ENCODE results near the gene KIF4A. TPM values are rescaled to one million over a fixed set of nuclear protein-coding genes. Genes with fewer than 3 reads are reported as not detected.

The KIF4A gene
- total RNA-seq, 2 donors from 2014 or later: 27.6 to 40.6 TPM

DNA sequence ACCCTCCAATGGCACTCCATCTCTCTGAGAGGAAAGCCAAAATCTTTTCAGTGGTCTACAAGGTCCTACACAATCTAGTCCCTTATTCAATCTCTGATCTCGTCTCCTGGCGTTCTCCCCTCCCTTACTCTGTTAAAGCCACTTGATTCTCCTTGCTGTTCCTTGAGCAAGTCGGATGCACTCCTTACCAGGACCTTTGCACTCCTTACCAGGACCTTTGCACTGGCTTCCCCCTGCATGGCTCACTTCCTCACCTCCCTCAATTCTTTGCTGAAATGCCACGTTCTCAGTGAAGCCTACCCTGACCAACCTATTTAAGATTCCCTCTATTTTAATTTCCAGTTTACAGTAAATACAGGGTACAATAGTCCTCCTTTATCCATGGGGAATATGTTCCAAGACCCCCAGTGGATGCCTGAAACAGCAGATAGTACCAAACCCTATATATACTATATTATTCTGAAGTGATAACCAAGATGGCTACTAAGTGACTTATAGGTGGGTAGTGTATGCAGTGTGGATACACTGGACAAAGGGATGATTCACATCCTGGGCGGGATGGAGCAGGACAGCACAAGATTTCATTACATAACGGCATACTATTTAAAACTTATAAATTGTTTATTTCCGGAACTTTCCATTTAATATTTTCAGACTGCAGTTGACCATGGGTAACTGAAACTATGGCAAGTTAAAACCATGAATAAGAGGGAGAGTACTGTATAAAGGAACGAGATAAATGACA is 148.2 kb downstream of the KIF4A start:
- Mint-ChIP-seq H3K36me3 (ENCODE audit: low read depth) (no peaks in the 10 kb centered on the region), H3K4me3 (no peak overlapping the region), H3K9me3 (peaks cover 79% of the 10 kb centered on the region), H3K4me1 (peaks cover 5% of the 10 kb centered on the region), H3K27ac (no peak overlapping the region), H3K27me3 (ENCODE audit: insufficient read depth) (peaks cover 36% of the 10 kb centered on the region)
- Histone ChIP-seq H3K9ac (ENCODE audit: extremely low read depth, low read length, poor library complexity, severe bottlenecking) (no peak overlapping the region), H3K27ac (ENCODE audit: low read depth, low read length) (no peak overlapping the region), H3K36me3 (ENCODE audit: control insufficient read depth, insufficient read depth, low read length) (no peaks in the 10 kb centered on the region), H3K4me1 (ENCODE audit: control insufficient read depth, insufficient read depth, low read length) (no peaks in the 10 kb centered on the region), H3K4me3 (ENCODE audit: low read length) (no peak overlapping the region), H3K27me3 (ENCODE audit: control insufficient read depth, insufficient read depth, low read length, poor library complexity, severe bottlenecking) (peaks cover 8% of the 10 kb centered on the region), H3K9me3 (ENCODE audit: control insufficient read depth, low read length) (no peaks in the 10 kb centered on the region)
- TF ChIP-seq, protein P1, sequence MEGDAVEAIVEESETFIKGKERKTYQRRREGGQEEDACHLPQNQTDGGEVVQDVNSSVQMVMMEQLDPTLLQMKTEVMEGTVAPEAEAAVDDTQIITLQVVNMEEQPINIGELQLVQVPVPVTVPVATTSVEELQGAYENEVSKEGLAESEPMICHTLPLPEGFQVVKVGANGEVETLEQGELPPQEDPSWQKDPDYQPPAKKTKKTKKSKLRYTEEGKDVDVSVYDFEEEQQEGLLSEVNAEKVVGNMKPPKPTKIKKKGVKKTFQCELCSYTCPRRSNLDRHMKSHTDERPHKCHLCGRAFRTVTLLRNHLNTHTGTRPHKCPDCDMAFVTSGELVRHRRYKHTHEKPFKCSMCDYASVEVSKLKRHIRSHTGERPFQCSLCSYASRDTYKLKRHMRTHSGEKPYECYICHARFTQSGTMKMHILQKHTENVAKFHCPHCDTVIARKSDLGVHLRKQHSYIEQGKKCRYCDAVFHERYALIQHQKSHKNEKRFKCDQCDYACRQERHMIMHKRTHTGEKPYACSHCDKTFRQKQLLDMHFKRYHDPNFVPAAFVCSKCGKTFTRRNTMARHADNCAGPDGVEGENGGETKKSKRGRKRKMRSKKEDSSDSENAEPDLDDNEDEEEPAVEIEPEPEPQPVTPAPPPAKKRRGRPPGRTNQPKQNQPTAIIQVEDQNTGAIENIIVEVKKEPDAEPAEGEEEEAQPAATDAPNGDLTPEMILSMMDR (conservative IDR thresholded peaks at IDR 0.05): no peak
- DNase-seq: no peak
- 83% methylated on average over 7 of the region's 8 CpGs; no CpG with 5 or more reads in 1 of the 2 experiments for whole genome bisulfite sequencing, 2 experiments (ENCODE audit: insufficient coverage in 1 of 2, insufficient read length in 1 of 2)

DNA sequence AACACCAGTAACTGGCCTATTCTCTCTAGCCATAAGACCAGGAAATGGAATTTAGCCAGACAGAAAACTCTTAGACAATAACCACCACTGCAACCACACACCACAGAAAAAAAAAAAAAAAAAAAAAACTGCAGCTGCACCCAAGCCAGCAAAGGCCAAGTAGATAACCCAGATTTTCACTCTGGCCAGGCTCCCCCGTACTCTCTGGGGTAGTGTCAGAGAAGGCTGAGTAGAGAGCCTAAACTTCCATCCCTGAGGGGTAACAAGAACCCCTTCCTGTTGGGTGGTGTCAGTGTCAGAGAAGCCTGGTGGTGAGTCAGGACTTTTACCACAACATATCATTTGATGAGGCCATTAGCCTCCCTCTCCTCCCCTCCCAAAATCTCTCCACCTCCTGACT is 149.1 kb downstream of the KIF4A start:
- Histone ChIP-seq H3K27ac (ENCODE audit: low read depth, low read length) (no peak overlapping the region), H3K27me3 (ENCODE audit: control insufficient read depth, insufficient read depth, low read length, poor library complexity, severe bottlenecking) (peaks cover 16% of the 10 kb centered on the region), H3K36me3 (ENCODE audit: control insufficient read depth, insufficient read depth, low read length) (no peaks in the 10 kb centered on the region), H3K9me3 (ENCODE audit: control insufficient read depth, low read length) (no peaks in the 10 kb centered on the region), H3K9ac (ENCODE audit: extremely low read depth, low read length, poor library complexity, severe bottlenecking) (no peak overlapping the region), H3K4me1 (ENCODE audit: control insufficient read depth, insufficient read depth, low read length) (no peaks in the 10 kb centered on the region), H3K4me3 (ENCODE audit: low read length) (no peak overlapping the region)
- TF ChIP-seq, protein P1 (conservative IDR thresholded peaks at IDR 0.05): no peak
- no peaks in the 10 kb centered on the region for H3K36me3 Mint-ChIP-seq (ENCODE audit: low read depth)
- WGBS, 2 experiments (ENCODE audit: insufficient coverage in 1 of 2, insufficient read length in 1 of 2): 82% methylated on average over 1 of the region's 1 CpG; no CpG with 5 or more reads in 1 of the 2 experiments
- H3K4me3 Mint-ChIP-seq: no peak overlapping the region
- peaks cover 43% of the 10 kb centered on the region for H3K27me3 Mint-ChIP-seq (ENCODE audit: insufficient read depth)
- no peak overlapping the region for H3K27ac Mint-ChIP-seq
- H3K4me1 Mint-ChIP-seq: peaks cover 1% of the 10 kb centered on the region
- peaks cover 72% of the 10 kb centered on the region for H3K9me3 Mint-ChIP-seq
- DNase-seq: no peak

DNA sequence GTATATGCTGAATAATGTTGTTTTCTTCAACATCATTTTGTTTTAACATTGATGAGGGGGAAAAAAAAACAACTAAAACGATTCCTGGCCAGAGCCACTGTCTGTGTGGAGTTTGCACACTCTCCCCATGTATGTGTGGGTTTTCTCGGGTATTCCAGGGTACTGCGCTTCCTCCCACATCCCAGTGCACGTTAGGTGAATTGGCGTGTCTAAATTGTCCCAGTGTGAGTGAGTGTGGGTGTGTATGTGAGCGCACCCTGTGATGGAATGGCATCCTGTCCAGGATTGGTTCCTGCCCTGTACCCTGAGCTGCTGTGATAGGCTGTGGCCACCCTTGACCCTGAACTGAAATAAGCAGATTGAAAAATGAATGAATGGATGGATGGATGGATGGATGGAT is 152.3 kb downstream of the KIF4A start:
- Mint-ChIP-seq H3K4me3 (no peak overlapping the region), H3K4me1 (no peaks in the 10 kb centered on the region), H3K27me3 (ENCODE audit: insufficient read depth) (peaks cover 63% of the 10 kb centered on the region), H3K9me3 (peaks cover 63% of the 10 kb centered on the region), H3K36me3 (ENCODE audit: low read depth) (peaks cover 2% of the 10 kb centered on the region), H3K27ac (no peak overlapping the region)
- 80% methylated on average over 5 of the region's 6 CpGs; no CpG with 5 or more reads in 1 of the 2 experiments for WGBS, 2 experiments (ENCODE audit: insufficient coverage in 1 of 2, insufficient read length in 1 of 2)
- TF ChIP-seq, protein P1 (conservative IDR thresholded peaks at IDR 0.05): no peak
- DNase-seq: no peak
- no peaks in the 10 kb centered on the region for H3K4me1 ChIP-seq (ENCODE audit: control insufficient read depth, insufficient read depth, low read length)
- H3K4me3 ChIP-seq (ENCODE audit: low read length): no peak overlapping the region
- H3K9me3 ChIP-seq (ENCODE audit: control insufficient read depth, low read length): no peaks in the 10 kb centered on the region
- peaks cover 41% of the 10 kb centered on the region for H3K27me3 ChIP-seq (ENCODE audit: control insufficient read depth, insufficient read depth, low read length, poor library complexity, severe bottlenecking)
- H3K36me3 ChIP-seq (ENCODE audit: control insufficient read depth, insufficient read depth, low read length): no peaks in the 10 kb centered on the region
- H3K27ac ChIP-seq (ENCODE audit: low read depth, low read length): no peak overlapping the region
- H3K9ac ChIP-seq (ENCODE audit: extremely low read depth, low read length, poor library complexity, severe bottlenecking): no peak overlapping the region
